RWPE2 (cell line): ENCODE measurements around the gene AGBL3.

Source experiments
- ATAC-seq: fragments of 200-7000 bp; cut with Tn5 transposase; 3 replicates; pipeline ENCODE4 v1.9.1; 2021; ENCODE audit warnings: low read depth
- DNase-seq: peaks from one replicate; pipeline ENCODE4 v3.0.0-alpha.2; 2020; ENCODE audit warnings: low spot score
- H3K27ac ChIP-seq: fragments of 450-650 bp; 2 replicates; pipeline ENCODE4 v1.5.1; 2017; ENCODE audit warnings: mild to moderate bottlenecking; ENCODE audit not compliant: poor library complexity, severe bottlenecking
- H3K27me3 ChIP-seq: fragments of 250-450 bp; sonication (Bioruptor Pico); 2 replicates; pipeline ENCODE4 v1.5.1; 2021; ENCODE audit warnings: mild to moderate bottlenecking, moderate library complexity; ENCODE audit not compliant: insufficient read depth, poor library complexity, severe bottlenecking
- H3K36me3 ChIP-seq: fragments of 250-450 bp; sonication (Bioruptor Pico); 2 replicates; pipeline ENCODE4 v1.5.1; 2020; ENCODE audit warnings: low read depth, mild to moderate bottlenecking, moderate library complexity
- H3K4me1 ChIP-seq: fragments of 250-450 bp; sonication (Bioruptor Pico); 2 replicates; pipeline ENCODE4 v1.5.1; 2021; ENCODE audit warnings: mild to moderate bottlenecking, moderate library complexity; ENCODE audit not compliant: insufficient read depth, poor library complexity, severe bottlenecking
- H3K4me3 ChIP-seq: fragments of 250-450 bp; sonication (Bioruptor Pico); 2 replicates; pipeline ENCODE4 v1.5.1; 2021; ENCODE audit warnings: mild to moderate bottlenecking, moderate library complexity; ENCODE audit not compliant: severe bottlenecking
- H3K9me3 ChIP-seq: fragments of 250-450 bp; sonication (Bioruptor Pico); 2 replicates; pipeline ENCODE4 v1.5.1; 2021; ENCODE audit warnings: mild to moderate bottlenecking, moderate library complexity; ENCODE audit not compliant: severe bottlenecking
- CTCF ChIP-seq: fragments of 450-650 bp; IDR thresholded peaks from one replicate; pipeline ENCODE4 v1.5.1; 2017; ENCODE audit warnings: mild to moderate bottlenecking, moderate library complexity; ENCODE audit not compliant: poor library complexity, severe bottlenecking

The AGBL3 gene

GRCh38 chr7:135175931-135176330 lies 189.6 kb downstream of the AGBL3 start:
- H3K4me1 ChIP-seq = peaks cover 29% of the 10 kb centered on the region

GRCh38 chr7:135177028-135177696 lies 190.9 kb downstream of the AGBL3 start:
- ATAC-seq = peak; percentile 84
- peaks cover 44% of the 10 kb centered on the region for H3K36me3 ChIP-seq
- H3K4me1 ChIP-seq = peaks cover 27% of the 10 kb centered on the region
- TF ChIP-seq CTCF = no peak
- DNase-seq = peak; percentile 83
- H3K27ac ChIP-seq = peak overlapping the region; percentile 97
- no peaks in the 10 kb centered on the region for H3K27me3 ChIP-seq
- H3K9me3 ChIP-seq = peaks cover 19% of the 10 kb centered on the region
- no peak overlapping the region for H3K4me3 ChIP-seq

More at GRCh38 chr7:135175931-135176330, 189.6 kb downstream of the AGBL3 start:
- peaks cover 8% of the 10 kb centered on the region for H3K9me3 ChIP-seq
- DNase-seq (no peak), ATAC-seq (peak; percentile 40)
- peaks cover 34% of the 10 kb centered on the region for H3K36me3 ChIP-seq
- no peak for TF ChIP-seq CTCF
- peak overlapping the region; percentile 97 for H3K27ac ChIP-seq
- no peaks in the 10 kb centered on the region for H3K27me3 ChIP-seq
- no peak overlapping the region for H3K4me3 ChIP-seq

- Histone ChIP-seq H3K4me3 (no peak overlapping the region), H3K27me3 (no peaks in the 10 kb centered on the region), H3K4me1 (peaks cover 27% of the 10 kb centered on the region), H3K9me3 (peaks cover 19% of the 10 kb centered on the region), H3K36me3 (peaks cover 50% of the 10 kb centered on the region), H3K27ac (peak overlapping the region; percentile 97)
- ATAC-seq = no peak
- DNase-seq = no peak
- no peak for TF ChIP-seq CTCF
Observed at GRCh38 chr7:135178364-135178763, 192.1 kb downstream of the AGBL3 start.

GRCh38 chr7:135179321-135179925 lies 193.1 kb downstream of the AGBL3 start:
- Histone ChIP-seq H3K27ac (no peak overlapping the region), H3K4me3 (no peak overlapping the region), H3K9me3 (peaks cover 19% of the 10 kb centered on the region), H3K36me3 (peaks cover 55% of the 10 kb centered on the region), H3K27me3 (no peaks in the 10 kb centered on the region), H3K4me1 (peaks cover 27% of the 10 kb centered on the region)
- ATAC-seq (no peak), DNase-seq (no peak)
- TF ChIP-seq CTCF = no peak

- Histone ChIP-seq H3K4me3 (no peak overlapping the region), H3K36me3 (peaks cover 56% of the 10 kb centered on the region), H3K4me1 (peaks cover 27% of the 10 kb centered on the region), H3K27ac (no peak overlapping the region), H3K27me3 (no peaks in the 10 kb centered on the region), H3K9me3 (peaks cover 19% of the 10 kb centered on the region)
- DNase-seq (no peak), ATAC-seq (no peak)
- no peak for TF ChIP-seq CTCF
Observed at GRCh38 chr7:135180122-135180521, 193.8 kb downstream of the AGBL3 start.
